Mesendoderm (in vitro differentiated cells): Measurements from ENCODE around the gene MEF2C.

Experiments used
- DNase-seq: peaks from one replicate; pipeline ENCODE4 v3.0.0; 2013
- H2AK5ac ChIP-seq: 2 replicates; pipeline ENCODE4 v1.6.1; 2013; ENCODE audit warnings: low read length, inconsistent platforms
- H2BK120ac ChIP-seq: 2 replicates; pipeline ENCODE4 v1.6.1; 2013; ENCODE audit warnings: low read depth, mild to moderate bottlenecking, low read length, moderate library complexity, mixed read lengths
- H2BK15ac ChIP-seq: replicated peaks from 2 replicates; pipeline ENCODE4 v1.6.1; 2013; ENCODE audit warnings: low read depth, mild to moderate bottlenecking, moderate library complexity
- H2BK5ac ChIP-seq: 2 replicates; pipeline ENCODE4 v1.6.1; 2013; ENCODE audit warnings: low read length, inconsistent platforms
- H3K18ac ChIP-seq: 2 replicates; pipeline ENCODE4 v1.6.1; 2013; ENCODE audit warnings: mild to moderate bottlenecking, low read length, mixed read lengths
- H3K23ac ChIP-seq: one replicate; pipeline ENCODE4 v1.6.1; 2013; ENCODE audit warnings: low read length
- H3K27ac ChIP-seq: 2 replicates; pipeline ENCODE4 v1.5.1; 2013; ENCODE audit warnings: low read depth, mild to moderate bottlenecking, inconsistent platforms, low read length, moderate library complexity
- H3K27me3 ChIP-seq: 2 replicates; pipeline ENCODE4 v1.6.1; 2013; ENCODE audit warnings: low read length, control low read depth, mild to moderate bottlenecking, inconsistent platforms; ENCODE audit not compliant: insufficient read depth, poor library complexity
- H3K36me3 ChIP-seq: 2 replicates; pipeline ENCODE4 v1.6.1; 2013; ENCODE audit warnings: low read length, inconsistent platforms; ENCODE audit not compliant: control insufficient read depth, insufficient read depth
- H3K4ac ChIP-seq: one replicate; pipeline ENCODE4 v1.6.1; 2013; ENCODE audit warnings: low read depth, mild to moderate bottlenecking, low read length, moderate library complexity
- H3K4me1 ChIP-seq: 2 replicates; pipeline ENCODE4 v1.6.1; 2013; ENCODE audit warnings: low read depth, low read length, inconsistent platforms; ENCODE audit not compliant: control insufficient read depth
- H3K4me2 ChIP-seq: 2 replicates; pipeline ENCODE4 v1.6.1; 2013; ENCODE audit warnings: low read length
- H3K4me3 ChIP-seq: 2 replicates; pipeline ENCODE4 v1.5.1; 2013; ENCODE audit warnings: mild to moderate bottlenecking, low read length
- H3K56ac ChIP-seq: one replicate; pipeline ENCODE4 v1.6.1; 2013; ENCODE audit warnings: low read length
- H3K79me1 ChIP-seq: 2 replicates; pipeline ENCODE4 v1.6.1; 2013; ENCODE audit warnings: low read length, inconsistent platforms
- H3K79me2 ChIP-seq: 2 replicates; pipeline ENCODE4 v1.6.1; 2013; ENCODE audit warnings: mild to moderate bottlenecking, low read length; ENCODE audit not compliant: control insufficient read depth, insufficient read depth
- H3K9ac ChIP-seq: 2 replicates; pipeline ENCODE4 v1.6.1; 2013; ENCODE audit warnings: low read length, inconsistent platforms
- H4K5ac ChIP-seq: one replicate; pipeline ENCODE4 v1.6.1; 2013; ENCODE audit warnings: low read length
- H4K8ac ChIP-seq: one replicate; pipeline ENCODE4 v1.6.1; 2013; ENCODE audit warnings: low read depth, mild to moderate bottlenecking, control low read depth, low read length, moderate library complexity
- WGBS: extraction: QIAGEN DNeasy Blood & Tissue Kit; methylation state at CpG from one replicate; pipeline ENCODE4 v1.1.7; 2013; ENCODE audit warnings: low lambda C conversion rate, missing lambda C conversion rate; ENCODE audit not compliant: insufficient coverage; ENCODE audit errors: extremely low coverage; 5-methylcytosine and 5-hydroxymethylcytosine counted together

MEF2C gene

DNA sequence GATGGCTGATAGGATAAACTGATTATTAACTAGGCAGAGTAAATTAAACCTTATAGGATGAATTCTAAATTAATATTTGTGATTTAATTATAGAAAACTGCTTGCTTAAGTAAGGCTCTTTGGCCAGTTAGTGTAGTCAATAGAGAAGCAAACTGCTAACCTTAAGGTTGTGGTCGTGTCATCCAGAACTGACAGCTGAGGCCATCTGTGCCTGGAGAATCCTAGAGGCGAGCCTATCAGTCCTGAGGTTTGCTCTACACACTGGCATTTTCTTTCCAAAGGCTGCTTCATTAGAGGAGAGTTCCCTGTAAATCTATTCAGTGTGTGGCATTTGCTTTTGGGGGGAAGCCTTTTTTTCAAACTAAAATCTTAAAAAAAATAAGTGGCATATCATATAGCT lies 169.2 kb downstream of the MEF2C start:
- H3K79me1 ChIP-seq: no peaks in the 10 kb centered on the region
- no peaks in the 10 kb centered on the region for H3K79me2 ChIP-seq
- H2BK120ac ChIP-seq: no peak overlapping the region
- no peak overlapping the region for H2BK15ac ChIP-seq
- no peak overlapping the region for H3K4me2 ChIP-seq
- H3K9ac ChIP-seq: no peak overlapping the region
- H3K23ac ChIP-seq: no peak overlapping the region
- H3K27ac ChIP-seq: no peak overlapping the region
- no peak overlapping the region for H3K56ac ChIP-seq
- no peak overlapping the region for H3K4ac ChIP-seq
- no peaks in the 10 kb centered on the region for H3K27me3 ChIP-seq
- no peak overlapping the region for H2AK5ac ChIP-seq
- DNase-seq: no peak
- no peak overlapping the region for H3K18ac ChIP-seq
- no peak overlapping the region for H4K8ac ChIP-seq
- WGBS: no CpG with 5 or more reads among the region's 2 CpGs
- no peak overlapping the region for H4K5ac ChIP-seq
- no peaks in the 10 kb centered on the region for H3K36me3 ChIP-seq
- no peaks in the 10 kb centered on the region for H3K4me1 ChIP-seq
- H2BK5ac ChIP-seq: no peak overlapping the region
- no peak overlapping the region for H3K4me3 ChIP-seq

DNA sequence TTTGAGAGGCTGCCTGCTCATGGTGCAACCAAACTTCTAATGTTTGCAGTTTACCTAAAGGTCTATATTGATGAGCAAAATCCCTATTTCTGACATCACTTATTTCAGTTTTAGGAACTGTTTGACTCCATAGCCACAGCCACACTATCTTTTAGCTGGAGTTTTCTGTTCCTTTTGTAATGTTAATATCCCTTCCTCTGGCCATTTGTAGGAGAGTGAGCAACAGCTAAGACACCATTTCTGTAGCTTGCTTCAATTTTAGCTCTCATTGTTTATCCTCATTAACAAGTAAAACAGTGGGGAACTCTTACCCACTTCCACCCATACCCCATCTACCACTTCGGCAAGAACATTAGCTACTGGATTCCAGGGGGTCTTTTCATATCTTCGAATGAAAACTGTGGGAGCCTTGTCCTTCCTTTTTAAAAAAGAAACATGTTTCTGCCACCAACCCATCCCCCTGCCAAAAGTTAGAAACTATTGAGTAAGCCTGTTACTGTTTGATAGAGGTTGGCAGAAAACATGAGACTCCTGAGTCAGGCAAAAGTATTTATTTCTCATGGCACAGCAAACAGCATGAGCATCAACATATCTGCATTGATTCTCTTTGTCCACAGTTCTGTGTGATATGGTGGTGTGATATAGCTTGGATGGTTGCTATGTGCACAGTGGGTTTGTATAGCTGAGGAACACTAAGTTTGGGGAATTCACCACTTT lies 174.1 kb downstream of the MEF2C start:
- Histone ChIP-seq H2BK5ac (no peak overlapping the region), H2BK15ac (no peak overlapping the region), H3K36me3 (no peaks in the 10 kb centered on the region), H3K18ac (no peak overlapping the region), H4K5ac (no peak overlapping the region), H3K4me3 (no peak overlapping the region), H3K56ac (no peak overlapping the region), H2BK120ac (no peak overlapping the region), H3K4ac (no peak overlapping the region), H3K27ac (no peak overlapping the region), H3K79me1 (no peaks in the 10 kb centered on the region), H4K8ac (no peak overlapping the region), H3K23ac (no peak overlapping the region), H3K4me2 (no peak overlapping the region), H3K27me3 (no peaks in the 10 kb centered on the region), H3K4me1 (no peaks in the 10 kb centered on the region), H3K9ac (no peak overlapping the region), H3K79me2 (no peaks in the 10 kb centered on the region), H2AK5ac (no peak overlapping the region)
- no peak for DNase-seq
- whole genome bisulfite sequencing: no CpG with 5 or more reads among the region's 2 CpGs

GRCh38 chr5:88708021-88708420 lies 175.0 kb downstream of the MEF2C start:
- no CpG with 5 or more reads among the region's 1 CpG for WGBS
- Histone ChIP-seq H3K18ac (no peak overlapping the region), H3K27ac (no peak overlapping the region), H4K5ac (no peak overlapping the region), H3K27me3 (no peaks in the 10 kb centered on the region), H3K4ac (no peak overlapping the region), H4K8ac (no peak overlapping the region), H2BK120ac (no peak overlapping the region), H3K4me2 (no peak overlapping the region), H3K36me3 (no peaks in the 10 kb centered on the region), H3K4me1 (no peaks in the 10 kb centered on the region), H2AK5ac (no peak overlapping the region), H3K4me3 (no peak overlapping the region), H3K79me2 (no peaks in the 10 kb centered on the region), H3K23ac (no peak overlapping the region), H2BK15ac (no peak overlapping the region), H2BK5ac (no peak overlapping the region), H3K56ac (no peak overlapping the region), H3K79me1 (no peaks in the 10 kb centered on the region), H3K9ac (no peak overlapping the region)
- DNase-seq: no peak

- no peaks in the 10 kb centered on the region for H3K36me3 ChIP-seq
- H2AK5ac ChIP-seq: no peak overlapping the region
- peak; percentile 1 for DNase-seq
- H2BK15ac ChIP-seq: no peak overlapping the region
- no peaks in the 10 kb centered on the region for H3K79me1 ChIP-seq
- H4K5ac ChIP-seq: no peak overlapping the region
- no peak overlapping the region for H2BK5ac ChIP-seq
- WGBS: no CpG with 5 or more reads among the region's 4 CpGs
- H3K4ac ChIP-seq: no peak overlapping the region
- H3K56ac ChIP-seq: no peak overlapping the region
- no peak overlapping the region for H3K18ac ChIP-seq
- H2BK120ac ChIP-seq: no peak overlapping the region
- H3K27me3 ChIP-seq: no peaks in the 10 kb centered on the region
- H3K9ac ChIP-seq: no peak overlapping the region
- H4K8ac ChIP-seq: no peak overlapping the region
- no peak overlapping the region for H3K4me3 ChIP-seq
- no peak overlapping the region for H3K27ac ChIP-seq
- no peak overlapping the region for H3K4me2 ChIP-seq
- H3K79me2 ChIP-seq: no peaks in the 10 kb centered on the region
- H3K4me1 ChIP-seq: no peaks in the 10 kb centered on the region
- no peak overlapping the region for H3K23ac ChIP-seq
These were observed 175.6 kb downstream of the MEF2C start for GRCh38 chr5:88707216-88707965.

DNA sequence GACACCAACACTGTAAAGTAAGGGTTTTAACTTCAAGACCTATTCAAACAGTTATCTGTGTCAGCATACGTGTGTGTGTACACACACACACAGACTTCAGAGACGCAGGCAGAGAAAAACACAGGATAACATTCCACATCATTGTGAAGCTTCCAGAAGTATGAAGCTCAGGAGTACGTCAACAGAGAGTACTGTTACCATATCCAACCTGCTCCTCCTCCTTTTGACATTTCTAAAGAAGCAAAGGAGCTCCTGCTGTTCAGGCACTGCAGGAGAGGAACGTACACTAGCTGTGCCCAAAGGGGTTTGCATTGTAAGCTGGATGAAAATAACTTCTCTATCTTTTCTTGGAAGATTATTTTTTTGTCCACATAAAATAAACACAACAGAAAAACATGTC lies 180.7 kb downstream of the MEF2C start:
- Histone ChIP-seq H3K4ac (no peak overlapping the region), H3K27me3 (no peaks in the 10 kb centered on the region), H3K79me1 (no peaks in the 10 kb centered on the region), H3K9ac (no peak overlapping the region), H3K4me2 (no peak overlapping the region), H3K4me3 (no peak overlapping the region), H2AK5ac (no peak overlapping the region), H2BK5ac (no peak overlapping the region), H3K4me1 (no peaks in the 10 kb centered on the region), H2BK120ac (no peak overlapping the region), H4K5ac (no peak overlapping the region), H3K79me2 (no peaks in the 10 kb centered on the region), H4K8ac (no peak overlapping the region), H3K23ac (no peak overlapping the region), H2BK15ac (no peak overlapping the region), H3K36me3 (no peaks in the 10 kb centered on the region), H3K56ac (no peak overlapping the region), H3K27ac (no peak overlapping the region), H3K18ac (no peak overlapping the region)
- WGBS: no CpG with 5 or more reads among the region's 4 CpGs
- peak; percentile 12 for DNase-seq
